Measurements from ENCODE around the gene SFTA2. TPM values are rescaled to one million over a fixed set of nuclear protein-coding genes. Genes with fewer than 3 reads are reported as not detected.
"Not testable (repeated sequence)": the region's sequence is repeated elsewhere in the genome, so short reads cannot be mapped to it uniquely, and the experiment has no call there.

SFTA2 gene
- not detected in 2 replicates for polyA plus RNA-seq (2014; cell fraction: cytosol; rRNA removed)
- polyA plus RNA-seq (2014; cell fraction: nucleus; rRNA removed): not detected in 2 replicates

- DNase-seq (ENCODE audit: low spot score): no peak
Measured at GRCh38 chr6:30931969-30932645, at the start of gene SFTA2. SFTA2 (minus strand) TSS chr6:30932170; CDS start chr6:30932096, 74 bp downstream.

- DNase-seq (ENCODE audit: low spot score): no peak
Measured at GRCh38 chr6:30979690-30980089, 47.7 kb upstream of the SFTA2 start.

GRCh38 chr6:30979141-30979540 lies 47.2 kb upstream of the SFTA2 start:
- no peak for DNase-seq (ENCODE audit: low spot score)

DNA sequence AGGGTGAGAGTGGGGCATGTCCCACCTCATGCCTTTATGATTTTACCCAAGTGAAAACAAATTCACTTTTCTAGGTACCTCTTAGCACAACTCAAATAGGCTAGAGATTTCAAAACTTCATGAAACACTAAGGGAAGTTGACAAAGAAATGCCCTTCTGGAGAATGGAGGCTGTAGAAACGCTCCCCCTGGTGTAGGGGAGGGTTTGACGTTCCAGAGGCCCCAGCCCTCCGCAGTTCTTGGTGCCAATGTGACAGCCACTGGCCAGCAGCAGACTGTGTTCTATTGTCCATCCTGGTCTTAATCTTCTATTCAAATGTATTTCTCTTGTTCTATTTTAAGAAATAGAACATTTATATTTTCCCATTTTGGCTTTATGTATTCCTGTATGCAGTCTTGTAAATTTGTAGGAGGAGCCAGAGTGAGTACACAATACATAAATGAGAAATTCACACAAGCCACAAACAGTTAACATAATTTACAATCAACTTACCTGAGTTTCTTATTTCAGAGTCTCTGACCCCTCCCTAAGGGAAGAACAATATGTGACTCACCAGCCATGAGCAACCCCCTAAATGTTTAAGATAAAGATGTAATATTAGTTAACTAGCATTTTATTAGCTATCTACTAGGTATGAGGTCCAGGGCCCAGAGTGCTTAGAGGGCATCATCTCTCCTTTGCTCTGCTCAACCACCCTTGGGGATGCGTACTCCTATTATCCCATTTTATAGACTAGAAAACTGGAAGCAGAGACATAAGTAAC lies 42.7 kb upstream of the SFTA2 start:
- DNase-seq (ENCODE audit: low spot score): no peak

DNA sequence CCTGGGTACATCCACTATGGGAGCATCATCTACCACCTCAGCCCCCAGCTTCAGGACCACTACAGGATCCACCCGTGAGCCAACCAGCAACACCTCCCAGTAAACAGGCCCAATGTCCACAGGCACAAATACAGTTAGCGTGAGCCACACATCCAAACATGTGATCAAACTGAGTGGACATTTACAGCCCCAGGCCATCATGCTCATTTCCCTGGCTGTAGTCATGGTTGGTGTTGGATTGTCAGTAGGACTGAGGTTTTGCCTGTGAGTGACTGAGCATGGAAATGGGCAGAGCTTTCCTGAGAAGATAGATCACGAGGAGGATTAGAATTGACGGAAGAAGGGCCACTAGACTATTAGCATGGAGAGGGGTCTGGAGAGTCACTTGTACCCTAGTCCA lies 40.8 kb upstream of the SFTA2 start:
- DNase-seq (ENCODE audit: low spot score): no peak

- DNase-seq (ENCODE audit: low spot score): no peak
Measured at GRCh38 chr6:30970946-30971345, 39.0 kb upstream of the SFTA2 start.

DNA sequence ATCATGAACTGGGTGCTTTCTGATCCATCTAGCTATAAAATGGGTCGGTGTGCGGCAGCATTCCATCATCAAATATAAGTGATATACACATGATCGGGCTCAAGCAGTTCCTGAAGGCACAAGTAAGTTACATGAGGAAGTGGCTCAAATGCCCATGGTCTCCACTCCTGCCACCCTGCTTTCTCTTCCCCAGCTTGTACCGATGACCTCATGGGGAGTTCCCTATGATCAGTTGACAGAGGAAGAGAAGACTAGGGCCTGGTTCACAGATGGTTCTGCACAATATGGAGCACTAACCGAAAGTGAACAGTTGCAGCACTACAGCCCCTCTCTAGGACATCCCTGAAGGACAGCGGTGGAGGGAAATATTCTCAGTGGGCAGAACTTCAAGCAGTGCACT lies 37.2 kb upstream of the SFTA2 start:
- not testable (repeated sequence) for DNase-seq (ENCODE audit: low spot score)

GRCh38 chr6:30966154-30966553 lies 34.2 kb upstream of the SFTA2 start:
- no peak for DNase-seq (ENCODE audit: low spot score)

DNA sequence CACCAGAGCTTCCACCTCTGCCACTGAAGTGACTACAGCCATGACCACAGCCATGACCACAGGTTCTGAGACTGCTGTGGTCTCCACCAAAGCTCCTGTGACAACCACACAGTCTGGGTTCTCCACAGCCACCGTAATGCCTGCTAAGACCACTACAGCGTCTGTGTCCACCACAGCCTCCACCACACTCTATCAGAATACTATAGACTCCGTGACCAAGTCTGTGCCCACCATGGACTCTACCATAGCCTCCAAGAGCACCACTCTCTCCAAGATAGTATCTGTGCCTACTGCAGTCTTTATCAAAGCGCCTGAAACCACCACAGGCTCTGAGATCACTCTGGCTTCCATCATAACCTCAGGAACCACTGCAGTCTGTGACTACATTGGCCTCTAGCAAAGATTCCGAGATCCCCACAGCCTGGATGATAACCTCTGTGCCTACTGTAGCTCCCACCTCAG lies 33.2 kb upstream of the SFTA2 start:
- no peak for DNase-seq (ENCODE audit: low spot score)

DNA sequence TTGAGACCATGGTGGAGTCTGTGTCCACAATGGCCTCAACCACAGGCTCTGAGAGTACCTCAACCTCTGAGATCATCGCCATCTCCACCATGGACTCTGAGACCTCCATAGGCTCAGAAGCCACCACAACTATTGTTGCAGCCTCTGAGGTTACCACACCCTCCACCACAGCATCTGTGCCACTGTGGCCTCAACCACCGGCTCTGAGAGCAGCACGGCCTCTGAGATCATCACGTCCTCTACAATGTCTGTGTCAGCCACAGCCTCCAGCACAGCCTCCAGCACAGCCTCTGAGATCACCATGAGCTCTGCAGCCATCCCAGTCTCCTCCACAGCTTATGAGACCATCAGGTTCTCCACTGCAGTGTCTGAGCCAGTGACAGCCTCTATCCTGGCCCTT lies 32.1 kb upstream of the SFTA2 start:
- DNase-seq (ENCODE audit: low spot score): no peak

GRCh38 chr6:30963641-30964040 lies 31.7 kb upstream of the SFTA2 start:
- no peak for DNase-seq (ENCODE audit: low spot score)

DNA sequence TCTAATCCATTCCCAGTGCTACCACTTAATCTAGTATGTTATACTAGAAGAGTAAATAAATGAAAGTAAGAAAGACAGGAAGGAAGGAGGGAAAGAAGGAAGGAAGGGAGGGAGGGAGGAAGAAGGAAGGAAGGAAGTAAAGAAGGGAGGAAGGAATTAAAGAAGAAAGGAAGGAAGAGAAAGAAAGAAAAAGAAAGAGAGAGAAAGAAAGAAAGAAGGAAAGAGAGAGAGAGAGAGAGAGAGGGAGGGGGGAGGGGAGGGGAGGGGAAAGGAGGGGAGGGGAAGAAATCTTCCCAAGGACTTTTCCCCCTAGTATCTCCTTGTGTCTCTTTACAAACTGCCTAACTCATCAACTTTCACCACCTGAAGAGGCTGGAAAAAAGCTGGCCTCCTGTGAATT lies 30.7 kb upstream of the SFTA2 start:
- DNase-seq (ENCODE audit: low spot score): no peak

DNA sequence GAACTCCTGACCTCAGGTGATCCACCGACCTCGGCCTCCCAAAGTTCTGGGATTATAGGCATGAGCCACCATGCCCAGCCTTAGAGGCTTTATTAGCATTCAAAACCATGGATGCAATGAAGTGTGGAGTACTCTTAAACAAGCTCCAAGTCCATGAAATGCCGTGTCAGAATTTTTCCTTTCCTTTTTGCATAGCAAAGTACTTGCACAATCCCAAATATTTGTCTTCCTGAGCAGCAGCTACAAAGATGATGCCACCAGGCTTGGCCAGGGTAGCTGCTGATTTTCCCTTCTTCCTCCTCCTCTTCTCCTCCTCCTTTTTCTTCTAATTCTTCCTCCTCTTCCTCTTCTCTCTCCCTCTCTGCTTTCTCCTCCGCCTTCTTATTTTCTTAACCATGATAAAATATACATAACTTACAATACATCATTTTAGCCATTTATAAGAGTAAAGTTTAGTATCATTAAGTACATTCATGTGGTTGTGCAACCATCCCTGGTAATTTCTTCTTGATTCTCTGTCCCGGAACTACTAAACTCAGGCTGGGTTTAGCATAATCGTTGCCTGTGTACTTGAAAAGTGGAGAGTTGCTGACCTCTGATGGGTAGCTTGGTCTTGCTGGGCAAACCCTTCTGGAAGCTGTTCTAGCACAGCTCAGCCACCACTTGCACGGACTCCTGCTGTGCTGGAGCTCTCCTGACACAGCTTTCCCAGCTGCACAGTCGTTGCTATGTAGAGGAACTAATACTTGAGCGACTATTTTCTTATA lies 29.1 kb upstream of the SFTA2 start:
- no peak for DNase-seq (ENCODE audit: low spot score)

DNA sequence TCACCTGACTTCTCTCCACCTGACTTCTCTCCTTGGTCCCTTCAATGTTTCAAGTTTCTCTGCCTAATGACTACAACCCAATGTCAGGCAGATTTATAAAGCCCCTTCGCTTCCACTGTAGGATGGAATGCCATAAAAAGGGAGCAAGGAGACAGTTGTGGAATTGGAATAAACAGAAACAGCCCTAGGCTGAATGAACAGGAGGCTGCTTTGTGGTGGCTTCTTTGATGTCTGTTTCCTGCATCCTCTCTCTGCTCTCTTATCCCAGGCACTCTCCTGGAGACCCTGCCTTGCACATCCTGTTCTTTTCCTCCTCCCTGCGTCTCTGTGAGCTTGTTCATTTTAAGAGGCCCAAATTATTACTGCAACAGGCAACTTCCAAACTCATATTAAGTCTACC lies 25.7 kb upstream of the SFTA2 start:
- no peak for DNase-seq (ENCODE audit: low spot score)

GRCh38 chr6:30955367-30956042 lies 23.5 kb upstream of the SFTA2 start:
- DNase-seq (ENCODE audit: low spot score): no peak

DNA sequence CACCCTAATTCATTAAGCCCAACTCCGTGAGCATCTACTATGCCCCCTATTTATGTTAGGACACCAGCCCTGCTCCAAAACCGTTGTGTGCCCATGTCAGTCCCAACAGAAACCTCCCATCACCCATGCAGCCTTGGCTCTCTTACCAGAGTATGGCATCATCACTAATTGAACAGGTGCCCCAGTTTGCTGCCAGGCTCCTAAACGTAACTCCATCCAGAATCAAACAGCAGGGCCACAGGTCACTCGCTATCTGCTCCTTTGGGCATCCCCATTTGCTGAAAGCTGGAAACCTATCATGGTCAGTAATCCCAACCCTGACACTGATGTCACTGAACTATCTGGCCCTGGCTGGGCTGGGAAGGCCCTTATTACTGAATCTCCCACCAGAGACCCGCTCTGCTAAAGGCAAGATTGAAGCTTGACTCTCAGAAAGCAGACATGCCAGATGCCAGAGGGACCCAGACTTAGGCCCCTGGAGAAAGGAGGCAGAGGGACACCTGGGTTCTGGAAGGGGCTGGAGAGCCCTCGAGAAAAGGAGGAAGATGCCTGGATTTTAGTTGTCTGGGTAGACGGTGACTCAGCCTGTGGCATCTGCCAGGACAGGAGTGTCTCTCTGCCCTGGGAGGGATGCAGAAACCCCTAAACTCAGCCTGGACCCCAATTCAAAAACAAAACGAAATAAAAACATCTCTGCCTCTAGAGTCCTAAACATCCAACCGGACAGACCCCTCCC lies 22.8 kb upstream of the SFTA2 start:
- DNase-seq (ENCODE audit: low spot score): no peak

DNA sequence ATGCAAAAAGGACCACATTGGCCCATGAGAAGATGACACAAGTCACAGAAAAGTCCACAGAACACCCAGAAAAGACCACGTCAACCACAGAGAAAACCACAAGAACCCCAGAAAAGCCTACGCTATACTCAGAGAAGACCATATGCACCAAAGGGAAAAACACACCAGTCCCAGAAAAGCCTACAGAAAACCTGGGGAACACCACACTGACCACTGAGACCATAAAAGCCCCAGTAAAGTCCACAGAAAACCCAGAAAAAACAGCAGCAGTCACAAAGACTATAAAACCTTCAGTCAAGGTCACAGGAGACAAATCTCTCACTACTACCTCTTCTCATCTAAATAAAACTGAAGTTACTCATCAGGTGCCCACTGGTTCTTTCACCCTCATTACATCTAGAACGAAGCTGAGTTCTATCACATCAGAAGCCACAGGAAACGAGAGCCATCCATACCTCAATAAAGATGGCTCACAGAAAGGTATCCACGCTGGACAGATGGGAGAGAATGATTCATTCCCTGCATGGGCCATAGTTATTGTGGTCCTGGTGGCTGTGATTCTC lies 20.0 kb upstream of the SFTA2 start:
- DNase-seq (ENCODE audit: low spot score): no peak

- DNase-seq (ENCODE audit: low spot score): no peak
Measured at GRCh38 chr6:30948811-30949210, 16.8 kb upstream of the SFTA2 start.

DNA sequence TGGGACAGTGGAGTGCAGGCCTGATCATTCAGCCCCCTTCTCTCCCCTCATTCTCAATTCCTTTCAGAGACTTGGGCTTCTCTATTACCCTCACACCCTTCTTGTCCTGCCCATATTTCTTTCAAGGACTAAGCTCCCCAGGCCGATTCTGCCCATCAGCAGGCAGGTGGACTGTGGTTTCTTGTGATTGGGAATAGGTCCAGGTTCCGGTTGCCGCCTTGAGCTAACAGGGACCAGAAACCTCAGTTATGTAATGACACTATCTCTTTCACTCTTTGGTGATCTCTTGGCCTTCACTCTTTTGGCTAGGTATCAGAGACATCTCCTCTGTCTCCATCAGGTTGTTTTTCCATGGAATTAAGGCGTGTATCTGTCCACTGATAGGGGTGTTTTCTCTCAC lies 15.3 kb upstream of the SFTA2 start:
- no peak for DNase-seq (ENCODE audit: low spot score)

- DNase-seq (ENCODE audit: low spot score): no peak
Measured at GRCh38 chr6:30945281-30945680, 13.3 kb upstream of the SFTA2 start.

- no peak for DNase-seq (ENCODE audit: low spot score)
Measured at GRCh38 chr6:30944051-30944450, 12.1 kb upstream of the SFTA2 start.
